Suppressor macrophage (primary cell): ENCODE results near the gene TERT.
"Not testable (repeated sequence)": the region's sequence is repeated elsewhere in the genome, so short reads cannot be mapped to it uniquely, and the experiment has no call there.

Experiments
- DNase-seq, 4 experiments: peaks; one replicate each; pipeline ENCODE4 v3.0.0-alpha.2; 2020 to 2022

Gene TERT

DNA sequence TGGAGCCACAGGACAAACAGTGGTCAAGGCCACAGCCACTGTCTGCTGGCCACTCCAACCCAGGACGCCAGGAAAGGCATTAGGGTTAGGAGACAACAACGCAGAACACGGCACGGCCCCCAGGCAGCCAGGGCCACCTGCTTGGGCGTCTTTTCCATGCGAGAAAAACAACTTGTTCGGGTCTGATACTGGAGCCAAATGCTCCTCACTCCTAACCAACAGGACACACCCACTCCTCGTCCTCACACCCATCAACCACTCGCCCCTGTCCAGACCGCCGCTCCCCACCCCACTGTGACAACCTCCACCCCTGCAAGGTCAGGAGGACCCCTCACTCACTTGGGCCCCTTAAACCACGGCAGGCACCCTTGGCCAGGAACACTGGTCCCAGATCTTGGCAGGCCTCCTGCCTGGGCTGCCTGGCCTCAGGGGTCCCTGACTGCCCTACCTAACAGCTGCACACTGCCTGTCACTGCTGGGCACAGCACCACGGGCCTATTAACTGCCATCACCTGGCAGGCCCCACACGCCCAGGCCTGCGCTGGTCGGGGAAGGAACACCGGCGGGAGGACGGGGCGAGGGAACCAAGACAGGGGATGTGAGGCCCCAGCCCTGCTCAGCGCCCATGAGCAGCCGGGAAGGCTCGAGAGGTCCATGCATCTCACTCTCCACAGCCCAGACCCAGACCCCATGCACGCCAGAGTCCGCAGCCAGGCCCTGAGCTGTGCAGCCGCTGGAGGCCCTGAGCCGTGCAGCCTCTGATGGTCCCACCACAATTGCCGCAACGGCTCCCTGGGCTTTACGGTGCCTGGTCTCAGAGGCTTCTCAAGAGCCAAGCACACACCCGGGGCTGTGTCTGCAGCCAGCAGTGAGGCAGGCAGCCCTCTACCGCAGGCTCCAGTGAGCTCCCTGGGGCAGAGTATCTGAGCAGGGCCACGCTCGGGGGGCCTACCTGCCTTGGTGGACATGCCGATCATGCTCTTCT lies 36.3 kb upstream of the TERT start:
- no peak for DNase-seq

DNA sequence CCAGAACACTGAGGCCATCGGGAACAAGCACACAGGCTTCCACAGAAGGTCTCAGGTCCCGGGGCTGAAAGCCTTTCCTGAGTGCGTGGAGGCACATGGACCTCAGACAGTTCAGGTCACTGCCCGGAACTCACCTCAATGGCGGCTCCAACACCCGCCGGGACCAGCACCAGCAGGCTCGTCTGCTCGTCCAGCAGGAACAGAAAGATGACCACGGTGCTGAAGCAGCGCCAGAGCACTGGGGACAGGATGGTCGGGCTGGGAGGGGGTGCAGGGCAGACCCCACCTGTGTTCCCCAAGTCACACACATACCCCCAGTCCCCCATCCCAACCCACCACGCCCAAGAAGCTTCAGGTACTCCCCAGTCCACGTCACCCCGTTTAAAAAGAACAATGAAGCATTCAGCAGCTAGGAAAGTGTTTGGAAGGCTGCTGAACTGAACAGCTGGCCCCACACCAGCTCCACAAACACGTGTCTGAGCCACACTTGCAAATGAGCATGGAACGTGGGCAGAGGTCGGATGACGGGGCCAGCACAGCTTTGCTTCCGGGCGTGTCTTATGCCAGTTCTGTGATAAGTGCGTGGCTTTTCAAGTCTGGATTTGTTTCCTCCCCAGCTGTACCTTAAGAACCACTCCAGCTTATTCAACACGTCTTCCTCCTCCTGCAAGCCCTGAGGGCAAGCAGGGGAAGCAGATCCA lies 35.4 kb upstream of the TERT start:
- DNase-seq, result no peak

DNA sequence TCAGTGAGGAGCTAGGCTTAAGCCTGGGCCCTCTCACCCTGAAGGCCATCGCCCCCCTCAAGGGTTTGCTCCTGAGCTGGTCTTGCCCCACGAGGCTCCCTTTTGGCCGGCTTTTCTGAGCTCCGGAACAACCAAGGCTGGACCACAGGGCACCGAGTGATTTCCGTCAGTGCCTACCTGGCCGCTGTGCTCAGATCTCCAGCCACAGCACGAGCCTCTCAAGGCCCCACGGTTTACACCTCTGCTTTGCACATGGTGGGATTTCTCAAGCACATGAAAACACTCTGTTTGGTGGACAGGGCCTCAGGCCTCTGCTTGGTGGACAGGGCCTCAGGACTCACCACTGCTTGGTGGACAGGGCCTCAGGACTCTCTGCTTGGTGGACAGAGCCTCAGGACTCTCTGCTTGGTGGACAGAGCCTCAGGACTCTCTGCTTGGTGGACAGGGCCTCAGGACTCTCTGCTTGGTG lies 34.3 kb upstream of the TERT start:
- DNase-seq, result no peak

DNA sequence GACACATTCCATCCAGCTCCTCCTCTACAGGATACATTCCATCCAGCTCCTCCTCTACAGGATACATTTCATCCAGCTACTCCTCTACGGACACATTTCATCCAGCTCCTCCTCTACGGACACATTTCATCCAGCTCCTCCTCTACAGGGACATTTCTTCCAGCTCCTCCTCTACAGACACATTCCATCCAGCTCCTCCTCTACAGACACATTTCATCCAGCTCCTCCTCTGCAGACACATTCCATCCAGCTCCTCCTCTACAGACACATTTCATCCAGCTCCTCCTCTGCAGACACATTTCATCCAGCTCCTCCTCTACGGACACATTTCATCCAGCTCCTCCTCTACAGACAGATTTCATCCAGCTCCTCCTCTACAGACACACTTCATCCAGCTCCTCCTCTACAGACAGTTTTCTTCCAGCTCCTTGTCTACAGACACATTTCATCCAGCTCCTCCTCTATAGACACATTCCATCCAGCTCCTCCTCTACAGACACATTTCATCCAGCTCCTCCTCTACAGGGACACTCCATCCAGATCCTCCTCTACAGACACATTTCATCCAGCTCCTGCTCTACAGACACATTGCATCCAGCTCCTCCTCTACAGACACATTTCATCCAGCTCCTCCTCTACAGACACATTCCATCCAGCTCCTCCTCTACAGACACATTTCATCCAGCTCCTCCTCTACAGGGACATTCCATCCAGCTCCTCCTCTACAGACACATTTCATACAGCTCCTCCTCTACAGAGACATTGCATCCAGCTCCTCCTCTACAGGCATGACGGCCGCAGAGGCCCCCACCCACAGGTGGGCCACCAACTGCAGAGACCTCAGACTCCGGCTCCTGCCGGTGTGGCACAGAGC lies 33.6 kb upstream of the TERT start:
- DNase-seq, result not testable (repeated sequence)

DNA sequence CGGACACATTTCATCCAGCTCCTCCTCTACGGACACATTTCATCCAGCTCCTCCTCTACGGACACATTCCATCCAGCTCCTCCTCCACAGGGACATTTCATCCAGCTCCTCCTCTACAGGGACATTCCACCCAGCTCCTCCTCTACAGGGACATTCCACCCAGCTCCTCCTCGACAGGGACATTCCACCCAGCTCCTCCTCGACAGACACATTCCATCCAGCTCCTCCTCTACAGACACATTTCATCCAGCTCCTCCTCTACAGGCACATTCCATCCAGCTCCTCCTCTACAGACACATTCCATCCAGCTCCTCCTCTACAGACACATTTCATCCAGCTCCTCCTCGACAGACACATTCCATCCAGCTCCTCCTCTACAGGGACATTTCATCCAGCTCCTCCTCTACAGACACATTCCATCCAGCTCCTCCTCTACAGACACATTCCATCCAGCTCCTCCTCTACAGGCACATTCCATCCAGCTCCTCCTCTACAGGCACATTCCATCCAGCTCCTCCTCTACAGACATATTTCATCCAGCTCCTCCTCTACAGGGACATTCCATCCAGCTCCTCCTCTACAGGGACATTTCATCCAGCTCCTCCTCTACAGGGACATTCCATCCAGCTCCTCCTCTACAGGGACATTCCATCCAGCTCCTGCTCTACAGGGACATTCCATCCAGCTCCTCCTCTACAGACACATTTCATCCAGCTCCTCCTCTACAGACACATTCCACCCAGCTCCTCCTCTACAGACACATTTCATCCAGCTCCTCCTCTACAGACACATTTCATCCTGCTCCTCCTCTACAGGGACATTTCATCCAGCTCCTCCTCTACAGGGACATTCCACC lies 32.3 kb upstream of the TERT start:
- DNase-seq, result not testable (repeated sequence)

DNA sequence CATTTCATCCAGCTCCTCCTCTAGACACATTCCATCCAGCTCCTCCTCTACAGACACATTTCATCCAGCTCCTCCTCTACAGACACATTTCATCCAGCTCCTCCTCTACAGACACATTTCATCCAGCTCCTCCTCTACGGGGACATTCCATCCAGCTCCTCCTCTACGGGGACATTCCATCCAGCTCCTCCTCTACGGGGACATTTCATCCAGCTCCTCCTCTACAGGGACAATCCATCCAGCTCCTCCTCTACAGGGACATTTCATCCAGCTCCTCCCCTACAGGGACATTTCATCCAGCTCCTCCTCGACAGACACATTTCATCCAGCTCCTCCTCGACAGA lies 31.6 kb upstream of the TERT start:
- DNase-seq, result not testable (repeated sequence)

DNA sequence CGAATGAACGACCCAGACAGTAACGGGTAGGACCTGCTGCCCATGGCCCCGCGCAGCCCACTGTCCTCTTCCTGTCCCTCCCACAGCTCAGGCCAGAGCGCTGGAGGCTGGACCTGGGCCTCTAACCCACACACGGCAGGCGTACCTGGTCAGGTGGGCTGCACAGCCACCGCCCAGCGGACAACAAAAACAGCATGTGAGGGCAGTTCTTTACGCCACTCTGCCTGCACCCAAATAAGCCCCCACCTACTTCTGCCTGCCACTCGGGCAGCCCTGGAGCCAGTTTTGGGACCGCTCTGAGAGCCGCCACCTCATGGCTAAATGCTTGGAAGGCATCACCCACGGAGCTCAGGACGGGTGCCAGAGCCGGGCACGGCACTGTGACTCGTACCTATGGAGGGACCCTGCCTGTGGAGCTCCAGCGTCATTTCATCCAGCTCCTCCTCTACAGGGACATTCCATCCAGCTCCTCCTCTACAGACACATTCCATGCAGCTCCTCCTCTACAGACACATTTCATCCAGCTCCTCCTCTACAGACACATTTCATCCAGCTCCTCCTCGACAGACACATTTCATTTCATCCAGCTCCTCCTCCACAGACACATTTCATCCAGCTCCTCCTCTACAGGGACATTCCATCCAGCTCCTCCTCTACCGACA lies 31.1 kb upstream of the TERT start:
- no peak for DNase-seq

DNA sequence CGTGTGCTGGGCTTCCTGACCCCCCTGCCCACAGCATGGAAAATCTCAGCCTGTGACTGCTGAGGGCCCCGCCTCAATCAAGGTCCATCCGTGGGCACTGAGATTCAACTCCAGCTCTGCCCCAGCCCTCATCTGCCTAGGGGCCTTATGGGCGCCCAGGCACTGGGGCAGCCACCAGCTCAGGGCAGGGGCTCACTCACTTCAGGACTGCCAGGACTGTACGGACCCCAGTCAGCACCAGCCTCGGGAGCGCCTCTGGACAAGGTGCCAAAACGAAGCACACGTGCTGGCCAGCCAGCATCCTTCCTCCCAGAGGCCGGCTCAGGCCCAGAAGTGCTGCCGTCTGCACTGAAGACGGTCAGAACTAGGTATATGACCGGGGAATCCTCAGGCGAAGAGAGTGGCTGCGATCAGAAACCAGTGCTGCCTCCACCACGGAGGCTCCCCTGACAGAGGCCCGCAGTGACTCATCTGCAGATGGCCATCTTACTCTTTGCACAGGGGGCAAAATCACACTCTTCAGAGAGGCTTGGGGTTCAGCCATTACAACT lies 30.4 kb upstream of the TERT start:
- DNase-seq, result no peak

DNA sequence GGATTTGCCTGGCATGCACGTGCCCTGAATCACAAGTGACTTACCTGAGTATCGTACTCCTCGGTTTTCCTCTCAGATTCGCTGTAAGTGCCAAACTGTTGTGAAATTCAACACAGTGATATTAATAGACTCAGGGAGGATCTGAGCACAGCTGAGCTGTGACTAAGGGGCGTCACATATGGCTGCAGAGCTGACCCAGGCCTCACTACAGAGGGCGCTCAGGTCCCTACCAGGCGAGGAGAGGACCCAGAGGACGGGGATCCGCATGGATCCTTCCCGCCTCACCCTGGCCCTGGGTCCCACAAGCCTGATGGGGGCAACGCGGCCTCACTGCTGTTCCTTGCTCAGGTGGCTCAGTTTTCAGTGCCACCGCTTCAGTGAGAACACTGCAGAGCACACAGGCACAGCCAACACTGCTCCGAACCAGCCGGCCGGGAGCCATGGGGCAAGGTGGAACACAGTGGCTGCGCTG lies 29.9 kb upstream of the TERT start:
- DNase-seq, result no peak

DNA sequence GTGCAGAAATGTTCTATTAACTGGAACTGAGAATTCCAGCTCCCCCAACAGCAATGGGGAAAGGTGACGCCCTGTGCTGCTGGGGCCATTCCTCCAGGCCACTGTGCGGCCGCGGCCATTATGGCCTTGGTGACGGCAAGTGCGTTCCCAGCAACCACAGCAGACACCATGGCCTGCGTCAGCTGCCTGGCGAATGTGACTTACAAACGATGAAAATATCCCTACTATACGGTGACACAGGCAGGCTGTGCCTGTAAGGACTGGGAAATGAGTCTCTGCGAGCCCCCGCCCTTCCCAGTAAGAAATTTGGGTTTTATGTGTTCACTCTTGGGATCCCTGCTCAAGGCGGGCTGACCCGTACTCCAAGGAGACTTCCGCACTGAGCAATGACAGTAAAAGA lies 29.4 kb upstream of the TERT start:
- DNase-seq, result no peak

DNA sequence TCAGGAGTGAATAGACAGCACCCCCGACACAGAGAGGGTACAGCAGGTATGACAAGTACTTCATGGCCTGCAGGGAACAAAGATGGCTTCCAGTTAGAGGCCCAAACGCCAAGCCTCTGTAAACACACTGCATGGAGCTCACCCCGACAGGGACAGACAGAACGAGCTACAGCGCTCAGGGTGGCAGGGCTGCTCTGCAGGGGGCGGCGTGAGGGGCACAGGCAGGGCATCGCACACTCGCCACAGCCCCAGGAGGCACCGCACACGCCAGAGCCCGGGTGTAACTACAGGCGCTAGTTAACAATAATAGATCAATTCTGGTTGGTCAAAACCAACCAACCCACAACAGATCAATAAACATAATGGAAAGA lies 28.9 kb upstream of the TERT start:
- no peak for DNase-seq

DNA sequence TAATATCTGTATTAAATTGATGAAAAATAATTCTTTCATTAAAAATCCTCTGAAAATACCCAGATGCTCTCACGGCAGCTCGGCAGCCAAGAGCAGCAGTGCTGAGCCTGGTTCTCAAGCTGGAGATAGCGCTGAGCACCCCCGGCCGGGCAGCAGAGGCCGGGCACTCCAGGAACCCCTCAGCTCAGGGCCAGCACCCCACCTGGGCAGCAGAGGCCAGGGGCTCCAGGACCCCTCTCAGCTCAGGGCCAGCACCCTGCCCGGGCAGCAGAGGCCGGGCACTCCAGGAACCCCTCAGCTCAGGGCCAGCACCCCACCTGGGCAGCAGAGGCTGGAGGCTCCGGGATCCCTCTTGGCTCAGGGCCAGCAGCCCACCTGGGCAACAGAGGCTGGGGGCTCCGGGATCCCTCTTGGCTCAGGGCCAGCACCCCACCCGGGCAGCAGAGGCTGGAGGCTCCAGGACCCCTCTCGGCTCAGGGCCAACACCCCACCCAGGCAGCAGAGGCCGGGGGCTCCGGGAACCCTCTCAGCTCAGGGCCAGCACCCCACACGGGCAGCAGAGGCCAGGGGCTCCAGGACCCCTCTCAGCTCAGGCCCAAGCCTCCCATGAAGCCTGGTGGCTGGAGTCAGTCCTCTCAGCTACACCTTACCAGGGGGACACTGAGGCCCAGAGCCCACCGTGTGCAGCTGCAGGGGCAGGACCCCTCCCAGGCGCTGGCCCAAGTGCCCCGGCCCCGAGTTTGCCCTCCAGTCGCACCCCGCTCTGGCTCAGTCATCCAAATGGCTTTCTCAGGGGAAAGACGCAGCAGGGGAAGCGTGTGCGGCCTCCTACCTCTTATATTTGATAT lies 28.3 kb upstream of the TERT start:
- no peak for DNase-seq

DNA sequence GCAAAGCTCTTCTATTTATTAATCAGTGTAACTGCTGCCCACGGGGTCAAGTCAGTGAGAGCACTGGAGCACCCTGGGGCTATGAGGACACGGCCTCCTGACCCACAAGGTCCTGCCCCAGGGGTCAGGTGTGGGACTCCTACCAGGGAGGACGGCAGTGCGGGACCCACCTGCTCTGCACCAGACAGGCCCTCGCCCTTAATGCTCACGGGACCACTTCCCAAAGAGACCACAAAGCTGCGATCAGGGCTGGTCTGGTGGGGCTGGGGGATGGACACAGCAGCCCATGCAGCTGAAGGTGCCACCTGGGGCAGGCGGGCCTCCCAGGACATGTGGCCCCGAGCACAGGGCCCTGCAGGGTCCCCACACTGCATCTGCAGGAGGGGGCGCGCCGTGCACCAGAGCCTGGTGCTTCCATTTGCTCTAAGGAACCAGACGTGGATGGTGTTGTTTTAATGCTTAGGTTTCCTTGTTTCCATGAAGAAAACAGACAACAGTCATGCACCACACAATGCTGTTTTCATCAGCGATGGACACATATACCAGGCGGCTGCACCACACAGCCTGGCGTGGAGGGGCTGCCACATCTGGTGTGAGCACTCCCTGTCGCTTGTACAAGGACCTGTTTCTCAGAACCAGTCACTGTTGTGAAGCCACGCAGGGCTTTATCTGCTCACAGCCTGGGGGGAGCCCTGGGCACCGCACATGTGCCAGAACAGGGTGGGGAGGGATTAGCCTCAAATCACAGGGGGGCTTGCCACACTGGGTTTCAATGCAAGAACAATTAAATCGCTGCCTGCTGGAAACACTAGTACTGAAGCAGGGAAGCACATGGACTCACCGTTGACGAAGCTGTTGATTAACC lies 27.4 kb upstream of the TERT start:
- no peak for DNase-seq

DNA sequence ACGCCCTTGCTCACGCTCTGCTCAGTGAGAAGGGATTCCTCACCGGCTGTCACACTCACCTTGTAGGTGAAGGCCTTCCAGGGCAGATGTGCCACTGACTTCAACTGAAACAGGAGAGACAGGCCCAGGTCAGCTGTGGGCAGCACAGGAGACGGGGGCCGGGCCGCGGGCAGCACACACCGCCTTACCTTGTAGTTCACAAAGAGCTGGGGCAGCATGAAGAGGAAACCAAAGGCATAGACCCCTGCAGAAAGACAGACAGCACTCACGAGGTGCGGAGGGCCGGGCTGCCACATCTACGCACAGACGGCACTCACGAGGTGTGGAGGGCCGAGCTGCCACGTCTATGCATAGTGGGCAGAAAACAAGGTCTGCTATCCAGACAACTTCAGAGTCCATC lies 26.7 kb upstream of the TERT start:
- DNase-seq, result no peak

DNA sequence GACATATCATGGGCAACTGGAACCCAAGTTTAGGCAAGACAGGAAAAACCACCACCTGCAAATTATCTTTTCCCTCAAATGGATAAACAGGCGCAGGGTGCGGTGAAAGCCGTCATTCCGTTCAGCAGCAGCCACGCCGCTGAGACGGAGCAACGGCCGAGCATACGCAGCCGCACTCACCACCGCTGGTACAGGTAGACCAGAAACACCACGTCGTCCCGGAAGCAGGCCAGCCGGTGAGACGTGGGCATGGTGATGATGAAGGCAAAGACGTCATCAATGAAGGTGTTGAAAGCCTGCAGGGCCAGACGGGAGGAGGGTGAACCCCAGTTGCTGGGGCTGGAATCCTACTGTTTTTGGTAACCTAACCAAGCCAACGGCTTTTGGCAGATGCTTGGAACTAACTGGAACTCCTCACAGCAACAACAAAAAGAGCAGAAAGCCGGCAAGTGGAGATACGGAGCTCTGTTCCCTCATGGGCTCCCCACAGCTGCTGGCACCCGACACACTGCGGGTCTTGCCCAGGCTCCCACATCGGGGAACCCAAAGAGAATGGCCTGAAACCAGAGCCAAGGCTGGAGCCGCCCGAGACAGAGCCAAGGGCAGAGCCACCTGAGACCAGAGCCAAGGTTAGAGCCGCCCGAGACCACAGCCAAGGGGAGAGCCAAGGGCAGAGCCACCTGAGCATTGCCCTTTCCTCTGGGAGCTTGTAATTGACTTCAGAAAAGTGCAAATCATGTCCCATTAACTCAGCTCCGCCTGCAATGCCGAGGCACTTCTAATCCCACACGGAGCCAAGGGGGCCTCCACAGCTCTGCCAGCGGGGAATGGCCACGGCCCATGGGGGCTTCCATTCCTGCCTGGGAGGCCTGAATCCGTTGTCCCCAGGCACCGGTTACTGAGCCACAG lies 25.8 kb upstream of the TERT start:
- DNase-seq, result no peak

DNA sequence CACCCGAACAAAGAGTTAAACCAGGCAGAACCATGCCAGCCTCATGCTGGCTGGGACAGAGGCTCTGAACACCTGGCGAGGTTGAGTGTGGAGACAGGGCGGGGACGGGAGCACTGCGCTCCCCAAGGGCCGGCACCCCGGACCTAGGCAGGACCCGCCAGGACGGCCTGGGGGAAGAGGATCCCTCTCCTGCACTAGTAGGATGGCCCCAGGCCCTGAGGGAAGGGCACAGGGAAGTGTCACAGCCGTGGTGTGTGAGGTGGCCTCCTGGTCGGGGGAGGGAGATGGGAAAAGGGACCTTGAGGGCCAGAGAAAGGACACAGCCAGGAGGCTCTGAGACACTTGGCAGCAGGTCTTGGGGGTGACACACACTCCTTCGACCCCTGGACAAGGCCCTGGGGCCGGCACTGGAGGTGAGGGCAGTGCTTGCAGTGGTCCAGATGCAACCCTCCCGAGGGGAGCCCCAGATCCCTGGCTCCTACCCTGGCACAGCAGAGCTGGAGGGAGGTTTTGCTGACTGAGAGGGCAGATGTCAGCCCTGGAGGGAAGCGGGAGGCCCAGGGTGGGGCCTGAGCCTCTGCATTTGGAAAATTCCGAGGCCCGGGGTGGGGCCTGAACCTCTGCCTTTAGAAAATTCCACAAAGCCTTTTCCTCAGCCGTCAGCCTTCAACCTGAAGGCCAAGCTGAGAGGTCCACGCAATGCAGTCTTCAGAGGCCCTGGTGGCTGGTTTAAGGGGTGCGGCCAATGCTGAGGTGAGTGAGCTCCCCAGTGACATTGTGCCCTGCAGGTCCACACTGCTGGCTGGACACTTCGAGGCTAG lies 24.8 kb upstream of the TERT start:
- DNase-seq, result no peak
